Stimulated activated CD8-positive, alpha-beta memory T cell treated with anti-CD3 and anti-CD28 coated beads, Interleukin-15, amount 100 ng/mL, for 4 hours (primary cell): ENCODE data around the gene CDK19.
"Not testable (repeated sequence)": the region's sequence is repeated elsewhere in the genome, so short reads cannot be mapped to it uniquely, and the experiment has no call there.

Experiments
- DNase-seq, 2 donors: peaks; one replicate each; pipeline ENCODE4 v3.0.0-alpha.2; 2020; ENCODE audit warnings: low read depth in 2 of 2

CDK19 gene

DNA sequence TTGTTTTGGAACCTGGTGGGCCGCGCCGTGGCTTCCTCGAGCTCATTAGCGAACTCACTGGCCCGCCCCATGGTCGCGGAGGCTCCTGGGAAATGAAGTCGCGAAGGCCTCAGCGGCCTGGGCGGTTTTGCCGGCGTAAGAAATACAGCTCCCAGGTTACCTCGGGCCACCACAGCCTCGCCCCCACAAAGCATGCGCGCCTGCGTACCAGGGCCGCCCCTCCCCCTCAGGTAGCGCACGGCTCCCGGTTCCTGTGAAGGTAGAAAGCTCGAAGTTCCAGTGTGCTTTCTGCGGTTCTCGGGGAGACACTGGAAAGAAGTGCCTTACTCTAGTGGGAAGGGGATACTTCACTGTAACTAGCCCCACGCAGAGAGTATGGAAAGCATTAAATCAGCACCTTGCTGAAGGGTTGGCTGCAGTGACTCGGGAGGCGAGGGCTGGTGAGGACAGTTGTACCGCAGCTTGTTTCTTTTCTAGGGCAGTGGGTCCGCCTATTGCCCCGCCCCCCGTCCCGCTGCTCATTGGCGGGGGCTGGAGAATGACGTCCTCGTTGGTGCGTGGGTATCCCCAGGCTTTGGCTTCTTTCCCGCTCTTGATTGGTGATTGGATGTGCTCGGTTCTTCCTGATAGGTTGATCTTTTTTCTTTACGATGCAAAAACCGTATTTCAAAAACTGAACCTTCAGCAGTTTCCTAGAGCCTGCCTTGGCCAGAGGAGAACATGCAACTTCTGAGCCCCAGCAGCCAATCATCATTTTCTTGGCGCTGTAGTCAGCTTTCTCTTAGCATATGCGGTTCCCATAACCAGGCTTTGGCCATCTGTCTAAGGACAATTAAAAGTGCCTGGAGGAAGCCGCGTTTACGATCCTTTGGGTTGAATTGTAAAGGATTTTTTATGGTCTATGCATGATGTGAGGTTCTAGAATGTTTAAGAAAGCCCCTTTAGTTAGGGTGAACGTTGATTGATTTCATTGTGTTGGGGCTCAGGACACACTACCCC is at the start of gene CDK19:
CDK19 (minus strand) TSS at position 59 of the 999 bp plus-strand sequence. CDS start 333 bp downstream, outside the sequence.
- peak; percentile 97 to 98 for DNase-seq

DNA sequence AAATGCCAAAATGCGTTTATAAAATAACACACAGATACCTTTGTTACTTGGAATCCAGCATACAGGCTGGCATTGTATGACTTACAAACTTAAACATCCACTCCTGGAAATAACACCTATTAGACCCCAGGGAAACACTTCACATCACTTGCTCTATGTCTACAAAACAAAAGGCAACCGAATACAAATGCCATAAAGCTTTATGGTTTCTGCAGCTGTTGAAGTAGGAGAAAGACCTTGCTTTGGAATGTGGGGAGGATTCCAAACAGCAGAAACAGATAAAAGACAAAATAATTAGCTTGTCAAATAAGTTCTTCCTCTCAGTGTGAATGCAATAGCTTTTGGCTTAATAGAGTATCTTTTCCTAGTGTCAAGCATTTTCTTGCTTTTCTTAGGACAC is 49.6 kb upstream of the CDK19 start:
- no peak for DNase-seq

DNA sequence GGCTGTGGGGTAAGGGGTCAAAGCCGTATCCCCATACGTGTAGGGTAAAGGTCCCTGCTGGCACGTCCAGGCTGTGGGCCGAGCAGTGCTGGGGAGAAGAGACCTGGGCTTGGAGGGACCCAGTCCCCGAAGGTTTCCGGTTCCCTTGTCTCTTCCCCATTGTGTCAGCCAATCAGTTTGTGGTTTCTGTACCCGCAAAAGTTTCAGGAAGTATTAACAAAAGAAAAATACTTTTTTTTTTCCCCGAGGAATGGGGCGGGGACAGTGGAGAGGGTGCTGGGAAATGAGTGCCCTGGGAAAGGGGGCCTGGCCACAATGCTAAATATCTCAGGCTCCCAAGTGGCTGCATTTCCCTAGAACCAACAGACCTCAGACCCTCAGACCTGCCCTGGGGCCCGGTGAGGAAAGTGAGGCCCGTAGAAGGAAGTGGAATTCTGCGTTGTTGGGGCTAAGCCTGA is 44.1 kb upstream of the CDK19 start:
- DNase-seq: no peak

GRCh38 chr6:110858562-110859214 is 43.4 kb upstream of the CDK19 start:
- no peak for DNase-seq

DNA sequence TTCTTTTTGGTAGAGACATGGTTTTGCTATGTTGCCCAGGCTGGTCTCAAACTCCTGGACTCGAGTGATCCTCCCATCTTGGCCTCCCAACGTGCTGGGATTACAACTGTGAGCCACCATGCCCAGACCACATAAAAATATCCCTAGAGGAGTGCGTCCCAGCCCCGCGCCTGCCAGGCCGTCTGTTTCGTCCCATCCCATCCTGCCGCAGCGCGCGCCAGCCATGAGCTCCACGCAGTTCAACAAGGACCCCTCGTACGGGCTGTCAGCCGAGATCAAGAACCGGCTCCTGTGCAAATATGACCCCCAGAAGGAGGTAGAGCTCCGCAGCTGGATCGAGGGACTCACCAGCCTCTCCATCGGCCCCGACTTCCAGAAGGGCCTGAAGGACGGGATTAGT is 42.7 kb upstream of the CDK19 start:
- DNase-seq: no peak

- no peak for DNase-seq
These were observed 41.0 kb upstream of the CDK19 start for GRCh38 chr6:110856296-110856695.

DNA sequence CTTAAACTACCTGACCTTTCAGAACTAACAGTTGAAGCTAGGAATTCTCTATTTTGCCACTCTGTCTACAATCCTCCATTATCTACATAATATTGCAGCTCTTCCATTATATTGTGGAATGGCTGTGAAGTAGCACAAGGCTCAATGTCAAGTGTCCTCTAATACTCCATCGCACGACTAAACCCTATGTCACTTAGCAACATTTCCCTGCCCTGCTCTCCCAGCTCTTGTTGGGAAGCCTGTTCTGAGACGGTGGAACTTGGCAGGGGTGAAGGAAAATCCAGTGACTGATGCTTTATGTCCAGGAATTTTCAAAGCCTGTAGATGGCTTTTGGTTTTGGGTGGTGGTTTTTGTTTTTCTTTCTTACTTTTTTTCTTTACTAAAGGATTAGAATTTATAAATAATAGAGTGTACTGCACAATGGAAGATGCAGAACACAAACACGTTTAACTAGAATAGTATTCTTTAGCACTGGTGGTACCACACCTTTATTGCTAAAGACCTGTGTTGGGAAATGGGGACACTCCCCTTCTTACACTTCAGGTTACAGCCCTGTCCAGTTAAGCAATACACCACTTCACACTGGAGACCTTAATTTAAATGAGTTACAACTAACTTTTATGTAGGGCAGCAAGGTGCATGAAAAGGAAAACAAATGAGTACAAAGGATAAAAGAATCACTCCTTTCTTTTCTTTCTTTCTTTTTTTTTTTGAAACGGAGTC is 38.6 kb upstream of the CDK19 start:
- no peak for DNase-seq

DNA sequence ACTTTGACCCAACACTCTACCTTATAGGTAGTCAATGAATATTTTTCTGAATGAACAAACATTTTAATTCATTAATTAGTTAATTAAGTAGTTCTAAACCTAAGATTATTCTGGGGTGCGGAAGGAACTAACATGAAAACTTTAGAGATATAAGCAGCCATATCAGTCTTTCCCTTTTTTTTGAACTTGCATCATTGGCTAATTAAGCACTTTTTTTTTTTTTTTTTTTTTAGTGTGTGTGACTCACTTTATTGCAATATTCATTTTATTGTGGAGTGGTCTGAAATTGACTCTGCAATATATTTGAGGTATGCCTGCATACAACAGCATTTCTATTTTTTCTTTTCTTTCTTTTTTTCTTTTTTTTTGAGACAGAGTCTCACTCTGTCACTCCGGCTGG is 37.5 kb upstream of the CDK19 start:
- DNase-seq: no peak

DNA sequence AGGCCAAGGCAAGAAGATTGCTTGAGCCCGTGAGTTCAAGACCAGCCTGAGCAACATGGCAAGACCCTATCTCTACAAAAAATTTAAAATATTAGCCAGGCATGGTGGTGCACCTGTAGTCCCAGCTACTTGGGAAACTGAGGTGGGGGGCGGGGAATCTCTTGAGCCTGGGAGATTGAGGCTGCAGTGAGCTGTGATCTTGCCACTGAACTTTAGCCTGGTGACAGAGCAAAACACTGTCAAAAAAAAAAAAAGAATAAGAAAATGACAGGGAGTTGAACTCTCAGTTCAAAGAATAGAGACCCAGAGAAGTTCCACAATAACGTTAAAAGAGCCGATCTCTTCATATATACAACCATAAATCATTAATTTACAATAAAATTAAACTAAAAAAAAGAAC is 34.5 kb upstream of the CDK19 start:
- no peak for DNase-seq

DNA sequence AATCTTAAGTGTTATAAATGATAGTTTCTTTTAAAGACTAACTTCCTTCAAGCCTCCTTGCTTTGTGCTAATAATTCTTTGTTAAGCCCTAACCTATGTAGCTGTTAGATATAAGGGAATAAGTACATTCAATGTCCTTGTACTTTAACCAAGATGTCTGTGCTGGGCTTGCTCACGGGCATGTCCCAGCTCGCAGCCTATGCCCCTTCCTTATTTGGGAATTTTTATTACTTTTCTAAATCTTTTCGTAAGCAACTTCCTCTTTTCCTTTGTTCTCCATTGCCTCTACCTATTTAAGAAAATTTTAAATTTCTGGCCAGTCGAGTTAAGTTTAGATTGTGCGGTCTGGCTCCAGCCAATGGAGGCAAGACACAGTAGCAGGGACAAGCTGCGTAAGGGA is 26.0 kb upstream of the CDK19 start:
- DNase-seq: no peak

GRCh38 chr6:110835751-110836150 is 20.5 kb upstream of the CDK19 start:
- DNase-seq: not testable (repeated sequence)

DNA sequence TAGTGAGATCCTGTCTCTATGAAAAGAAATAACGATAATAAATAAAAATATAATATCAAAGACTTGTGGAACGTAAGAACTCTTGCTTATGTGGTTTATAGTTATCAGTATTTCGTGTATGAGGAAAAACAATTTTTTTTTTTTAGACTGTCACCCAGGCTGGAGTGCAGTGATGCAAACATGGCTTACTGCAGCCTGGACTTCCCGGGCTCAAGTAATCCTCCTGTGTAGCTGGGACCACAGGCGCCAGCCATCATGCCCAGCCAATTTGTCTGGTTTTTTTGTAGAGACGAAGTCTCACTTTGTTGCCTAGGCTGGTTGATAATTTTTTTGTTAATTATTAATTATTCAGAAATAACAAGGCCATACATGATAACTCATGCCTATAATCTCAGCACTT is 18.6 kb upstream of the CDK19 start:
- DNase-seq: no peak

DNA sequence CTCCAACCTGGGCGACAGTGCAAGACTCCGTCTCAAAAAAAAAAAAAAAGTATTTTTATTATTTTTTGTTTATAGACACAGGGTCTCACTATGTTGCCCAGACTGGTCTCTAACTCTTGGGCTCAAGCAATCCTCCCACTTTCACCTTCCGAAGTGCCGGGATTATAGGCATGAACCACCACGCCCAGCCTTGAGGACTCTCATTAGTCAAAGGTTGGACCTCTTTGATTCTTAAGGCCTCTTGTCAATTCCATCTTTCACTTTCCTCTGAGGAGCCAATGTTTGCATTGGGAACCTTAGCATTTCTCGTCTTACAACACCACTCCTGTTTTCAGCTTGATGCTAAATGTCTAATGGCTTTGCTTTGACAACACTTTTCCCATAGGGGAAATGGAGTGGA is 16.1 kb upstream of the CDK19 start:
- DNase-seq: no peak

GRCh38 chr6:110828396-110828795 is 13.1 kb upstream of the CDK19 start:
- no peak for DNase-seq

- no peak for DNase-seq
These were observed 11.2 kb upstream of the CDK19 start for GRCh38 chr6:110826236-110827129.

DNA sequence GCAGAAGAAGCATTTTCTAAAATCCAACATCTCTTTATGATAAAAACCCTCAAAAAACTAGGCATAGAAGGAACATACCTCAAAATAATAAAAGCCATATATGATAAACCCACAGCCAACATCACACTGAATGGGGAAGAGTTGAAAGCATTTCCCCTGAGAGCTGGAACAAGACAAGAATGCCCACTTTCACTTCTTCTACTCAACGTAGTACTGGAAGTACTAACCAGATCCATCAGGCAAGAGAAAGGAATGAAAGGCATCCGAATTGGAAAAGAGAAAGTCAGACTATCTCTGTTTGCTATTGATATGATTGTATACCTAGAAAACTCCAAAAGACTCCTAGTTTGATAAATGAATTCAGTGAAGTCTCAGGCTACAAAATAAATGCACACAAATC is 7.9 kb upstream of the CDK19 start:
- DNase-seq: no peak

- DNase-seq: no peak
These were observed 7.0 kb upstream of the CDK19 start for GRCh38 chr6:110822249-110822648.

DNA sequence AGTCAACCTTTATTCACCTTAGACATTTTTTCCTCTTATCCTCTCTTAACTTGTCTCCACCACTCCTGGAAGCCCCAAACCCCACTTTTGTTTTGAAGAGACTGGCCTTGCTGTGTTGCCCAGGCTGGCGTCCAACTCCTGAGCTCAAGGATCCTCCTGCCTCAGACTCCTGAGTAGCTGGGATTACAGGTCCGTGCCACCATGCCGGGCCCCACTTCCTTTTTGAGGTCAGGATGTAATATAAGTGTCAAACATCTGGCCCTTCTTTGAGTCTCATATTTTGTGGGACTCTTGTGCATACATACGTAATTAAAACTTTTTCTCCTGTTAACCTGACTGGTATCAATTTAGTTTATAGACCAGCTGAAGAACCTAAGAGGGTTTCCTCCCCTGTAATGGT is 1.4 kb upstream of the CDK19 start:
- no peak for DNase-seq

DNA sequence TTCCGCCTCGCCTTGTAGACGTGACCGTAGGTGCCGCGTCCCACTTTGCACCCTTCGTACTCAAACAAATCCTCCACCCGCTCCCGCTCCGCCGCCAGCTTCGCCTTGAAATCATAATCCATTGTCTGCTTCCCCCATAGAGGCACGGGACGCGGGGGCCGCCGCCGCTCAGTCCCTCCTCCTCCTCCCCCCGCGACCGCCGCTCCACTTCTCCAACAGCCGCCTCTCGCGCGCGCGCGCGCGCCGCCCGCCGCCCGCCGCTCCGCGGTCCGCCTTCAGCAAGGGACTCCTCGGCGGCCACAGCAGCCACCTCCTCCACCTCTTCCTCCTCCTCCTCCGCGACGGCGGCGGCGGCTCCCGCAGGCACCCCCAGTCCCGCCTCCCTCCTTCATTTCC is 256 bp downstream of the CDK19 start:
- no peak for DNase-seq

- peak; percentile 13 to 36 for DNase-seq
These were observed 911 bp downstream of the CDK19 start for GRCh38 chr6:110814102-110815014.
